OCI-LY1 (cell line): ENCODE results near the gene UBE2V1.

Experiments
- H2AFZ ChIP-seq: fragments of 200-600 bp; sonication (generic), shearing (Covaris generic); 2 replicates; pipeline ENCODE4 v1.6.0; 2014; ENCODE audit warnings: antibody characterized with exemption, mild to moderate bottlenecking, low read length
- H3F3A ChIP-seq: fragments of 200-600 bp; sonication (generic), shearing (Covaris generic); 2 replicates; pipeline ENCODE4 v1.6.0; 2014; ENCODE audit warnings: mild to moderate bottlenecking, antibody characterized with exemption, low read length, moderate library complexity; ENCODE audit not compliant: insufficient read depth
- H3K27ac ChIP-seq: fragments of 200-600 bp; sonication (generic); 2 replicates; pipeline ENCODE4 v1.5.1; 2014; ENCODE audit warnings: low read length, mixed run types, mild to moderate bottlenecking, low read depth; ENCODE audit not compliant: poor library complexity, severe bottlenecking
- H3K27me3 ChIP-seq: fragments of 200-600 bp; sonication (generic); 2 replicates; pipeline ENCODE4 v1.6.0; 2014; ENCODE audit warnings: antibody characterized with exemption, mild to moderate bottlenecking, low read length, moderate library complexity; ENCODE audit not compliant: insufficient read depth
- H3K36me3 ChIP-seq: fragments of 200-600 bp; sonication (generic); 2 replicates; pipeline ENCODE4 v1.6.1; 2014; ENCODE audit warnings: mild to moderate bottlenecking, antibody characterized with exemption, low read length, moderate library complexity, mixed read lengths; ENCODE audit not compliant: insufficient read depth
- H3K4me1 ChIP-seq: fragments of 200-600 bp; sonication (generic); 2 replicates; pipeline ENCODE4 v1.5.1; 2014; ENCODE audit warnings: mild to moderate bottlenecking, low read length, moderate library complexity; ENCODE audit not compliant: insufficient read depth, severe bottlenecking
- H3K4me2 ChIP-seq: fragments of 200-600 bp; sonication (generic), shearing (Covaris generic); 2 replicates; pipeline ENCODE4 v1.6.1; 2014; ENCODE audit warnings: low read length
- H3K4me3 ChIP-seq: fragments of 200-600 bp; sonication (generic); 2 replicates; pipeline ENCODE4 v1.5.1; 2014; ENCODE audit warnings: low read length, low read depth, mild to moderate bottlenecking, mixed read lengths; ENCODE audit not compliant: poor library complexity, severe bottlenecking
- H3K79me2 ChIP-seq: fragments of 200-600 bp; shearing (Covaris generic); 2 replicates; pipeline ENCODE4 v1.6.1; 2016; ENCODE audit warnings: mixed run types, low read length, mixed read lengths; ENCODE audit not compliant: insufficient read depth
- H3K9ac ChIP-seq: fragments of 200-600 bp; sonication (generic), shearing (Covaris generic); 2 replicates; pipeline ENCODE4 v1.6.1; 2014; ENCODE audit warnings: mild to moderate bottlenecking, low read length, mixed read lengths
- H3K9me2 ChIP-seq: fragments of 200-600 bp; sonication (generic), shearing (Covaris generic); 2 replicates; pipeline ENCODE4 v1.6.1; 2014; ENCODE audit warnings: low read depth, mild to moderate bottlenecking, low read length, mixed read lengths
- H3K9me3 ChIP-seq: fragments of 200-600 bp; shearing (Covaris generic); 2 replicates; pipeline ENCODE4 v1.6.1; 2014; ENCODE audit warnings: low read length, mixed read lengths
- H4K20me1 ChIP-seq: fragments of 200-600 bp; sonication (generic), shearing (Covaris generic); 2 replicates; pipeline ENCODE4 v1.6.0; 2016; ENCODE audit warnings: mild to moderate bottlenecking, low read length; ENCODE audit not compliant: insufficient read depth
- CTCF ChIP-seq: fragments of 200-600 bp; sonication (generic), shearing (Covaris generic); IDR thresholded peaks from 2 replicates; pipeline ENCODE4 v1.5.1; 2017; ENCODE audit warnings: mild to moderate bottlenecking, antibody characterized with exemption, low read length, moderate library complexity, mixed read lengths
- EZH2 ChIP-seq: fragments of 200-600 bp; sonication (generic), shearing (Covaris generic); IDR thresholded peaks from 2 replicates; pipeline ENCODE4 v1.8.0; 2017; ENCODE audit warnings: borderline replicate concordance, mixed run types, mild to moderate bottlenecking, antibody characterized with exemption, low read length, moderate library complexity, mixed read lengths

The UBE2V1 gene

GRCh38 chr20:50041246-50041873 is 71.6 kb downstream of the UBE2V1 start:
- no peaks in the 10 kb centered on the region for H3K27me3 ChIP-seq
- peak overlapping the region; percentile 77 for H3K4me2 ChIP-seq
- peak overlapping the region; percentile 52 for H3K4me3 ChIP-seq
- H3K79me2 ChIP-seq = no peaks in the 10 kb centered on the region
- no peaks in the 10 kb centered on the region for H3K9me3 ChIP-seq
- no peaks in the 10 kb centered on the region for H3K36me3 ChIP-seq
- peaks cover 28% of the 10 kb centered on the region for H3K4me1 ChIP-seq
- H3K9me2 ChIP-seq = no peaks in the 10 kb centered on the region
- H3F3A ChIP-seq = no peaks in the 10 kb centered on the region
- peak overlapping the region; percentile 72 for H3K9ac ChIP-seq
- peak overlapping the region; percentile 96 for H3K27ac ChIP-seq
- no peak for TF ChIP-seq EZH2
- TF ChIP-seq CTCF = no peak
- H4K20me1 ChIP-seq = no peaks in the 10 kb centered on the region
- peak overlapping the region; percentile 64; the same call in 1 of the 2 replicates for H2AFZ ChIP-seq

GRCh38 chr20:50040432-50041245 is 72.3 kb downstream of the UBE2V1 start:
- Histone ChIP-seq H3K9me2 (no peaks in the 10 kb centered on the region), H3K4me2 (peak overlapping the region; percentile 77), H3K4me3 (peak overlapping the region; percentile 52), H3K4me1 (peaks cover 28% of the 10 kb centered on the region), H4K20me1 (no peaks in the 10 kb centered on the region), H2AFZ (peak overlapping the region; percentile 64; the same call in 1 of the 2 replicates), H3K79me2 (no peaks in the 10 kb centered on the region), H3K9me3 (no peaks in the 10 kb centered on the region), H3K36me3 (no peaks in the 10 kb centered on the region), H3F3A (no peaks in the 10 kb centered on the region), H3K27ac (peak overlapping the region; percentile 96), H3K9ac (peak overlapping the region; percentile 72), H3K27me3 (no peaks in the 10 kb centered on the region)
- TF ChIP-seq EZH2 = no peak
- no peak for TF ChIP-seq CTCF

- TF ChIP-seq EZH2 (no peak), CTCF (no peak)
- H3K36me3 ChIP-seq = no peaks in the 10 kb centered on the region
These were observed 73.1 kb downstream of the UBE2V1 start for GRCh38 chr20:50039706-50040431.

More at GRCh38 chr20:50039706-50040431, 73.1 kb downstream of the UBE2V1 start:
- no peaks in the 10 kb centered on the region for H3F3A ChIP-seq
- H3K27me3 ChIP-seq = no peaks in the 10 kb centered on the region
- H3K4me2 ChIP-seq = peak overlapping the region; percentile 77; the same call in 1 of the 2 replicates
- peak overlapping the region; percentile 96 for H3K27ac ChIP-seq
- H3K9me2 ChIP-seq = no peaks in the 10 kb centered on the region
- no peaks in the 10 kb centered on the region for H4K20me1 ChIP-seq
- H3K4me1 ChIP-seq = peaks cover 28% of the 10 kb centered on the region
- H3K4me3 ChIP-seq = no peak overlapping the region
- no peak overlapping the region for H2AFZ ChIP-seq
- H3K9me3 ChIP-seq = no peaks in the 10 kb centered on the region
- no peaks in the 10 kb centered on the region for H3K79me2 ChIP-seq
- H3K9ac ChIP-seq = no peak overlapping the region; the same call in 1 of the 2 replicates
